Measurements from ENCODE around the gene NRXN3. TPM values are rescaled to one million over a fixed set of nuclear protein-coding genes. Genes with fewer than 3 reads are reported as not detected.

The NRXN3 gene
- total and polyA plus RNA-seq, 2 donors (not counting 1 experiment from before 2014, with no cell fraction given) = not detected

DNA sequence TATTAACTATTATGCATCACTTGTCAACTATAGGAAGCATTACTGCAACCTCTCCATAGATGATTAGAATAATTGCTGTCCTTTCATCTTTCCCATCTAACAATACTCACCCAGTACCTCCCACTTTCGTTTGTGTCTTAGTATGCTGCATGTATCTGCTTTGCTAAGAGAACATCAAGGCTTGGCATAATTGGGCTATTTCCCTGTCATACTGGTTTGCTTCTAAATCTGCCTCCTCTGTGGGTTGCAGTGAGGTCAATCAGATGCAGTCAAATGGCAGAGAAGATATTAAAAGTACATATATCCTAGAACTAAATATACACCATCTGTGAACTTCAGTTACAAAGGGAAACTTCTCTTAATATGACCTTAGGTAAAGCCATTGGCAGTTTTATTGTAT lies 1330.3 kb downstream of the NRXN3 start:
- H3K27ac ChIP-seq (ENCODE audit: low read length in 2 of 2) = no peak overlapping the region
- POLR2A ChIA-PET = no interaction called here
- H3K27me3 Mint-ChIP-seq = no peaks in the 10 kb centered on the region
- H3K4me2 ChIP-seq (replicated peaks; ENCODE audit: low read depth, low read length, poor library complexity, severe bottlenecking) = no peak overlapping the region
- no peaks in the 10 kb centered on the region for H3K4me1 ChIP-seq (ENCODE audit: control insufficient read depth in 2 of 2, insufficient read depth in 2 of 2, low read length in 2 of 2)
- H3K4me1 Mint-ChIP-seq = no peaks in the 10 kb centered on the region
- H3K36me3 ChIP-seq (replicated peaks in 1 of 2; ENCODE audit: control extremely low read depth in 1 of 2, control insufficient read depth in 1 of 2, extremely low read depth in 1 of 2, insufficient read depth in 2 of 2, low read length in 1 of 2) = no peaks in the 10 kb centered on the region
- H4K20me1 ChIP-seq (ENCODE audit: control insufficient read depth, insufficient read depth, low read length, poor library complexity, severe bottlenecking) = no peaks in the 10 kb centered on the region
- no peak overlapping the region for H2AFZ ChIP-seq (ENCODE audit: insufficient read depth, low read depth, low read length, poor library complexity, severe bottlenecking)
- H3K27ac Mint-ChIP-seq = no peak overlapping the region
- TF ChIP-seq, protein P1, sequence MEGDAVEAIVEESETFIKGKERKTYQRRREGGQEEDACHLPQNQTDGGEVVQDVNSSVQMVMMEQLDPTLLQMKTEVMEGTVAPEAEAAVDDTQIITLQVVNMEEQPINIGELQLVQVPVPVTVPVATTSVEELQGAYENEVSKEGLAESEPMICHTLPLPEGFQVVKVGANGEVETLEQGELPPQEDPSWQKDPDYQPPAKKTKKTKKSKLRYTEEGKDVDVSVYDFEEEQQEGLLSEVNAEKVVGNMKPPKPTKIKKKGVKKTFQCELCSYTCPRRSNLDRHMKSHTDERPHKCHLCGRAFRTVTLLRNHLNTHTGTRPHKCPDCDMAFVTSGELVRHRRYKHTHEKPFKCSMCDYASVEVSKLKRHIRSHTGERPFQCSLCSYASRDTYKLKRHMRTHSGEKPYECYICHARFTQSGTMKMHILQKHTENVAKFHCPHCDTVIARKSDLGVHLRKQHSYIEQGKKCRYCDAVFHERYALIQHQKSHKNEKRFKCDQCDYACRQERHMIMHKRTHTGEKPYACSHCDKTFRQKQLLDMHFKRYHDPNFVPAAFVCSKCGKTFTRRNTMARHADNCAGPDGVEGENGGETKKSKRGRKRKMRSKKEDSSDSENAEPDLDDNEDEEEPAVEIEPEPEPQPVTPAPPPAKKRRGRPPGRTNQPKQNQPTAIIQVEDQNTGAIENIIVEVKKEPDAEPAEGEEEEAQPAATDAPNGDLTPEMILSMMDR (IDR thresholded peaks at IDR 0.05) = no peak
- no peak for TF ChIP-seq EZH2 (IDR thresholded peaks at IDR 0.05; ENCODE audit: borderline replicate concordance, insufficient read depth, low read depth, low read length, poor library complexity, severe bottlenecking)
- H3K4me3 ChIP-seq (ENCODE audit: control extremely low read depth in 1 of 5, extremely low read depth in 1 of 5, insufficient read depth in 1 of 5, low read depth in 2 of 5, low read length in 4 of 5) = no peak overlapping the region
- no peaks in the 10 kb centered on the region for H3K79me2 ChIP-seq (ENCODE audit: control insufficient read depth, insufficient read depth, low read length)
- intact Hi-C loops (cut with micrococcal nuclease) = no loop called here
- H3K9me3 Mint-ChIP-seq (ENCODE audit: insufficient read depth) = peaks cover 4% of the 10 kb centered on the region
- ATAC-seq (ENCODE audit: low read depth) = no peak
- no peak overlapping the region for H3K9ac ChIP-seq (ENCODE audit: low read length)
- no CpG with 5 or more reads among the region's 1 CpG for WGBS (ENCODE audit: insufficient coverage)
- H3K4me3 Mint-ChIP-seq = no peak overlapping the region
- CTCF ChIA-PET = no interaction called here
- DNase-seq = no peak
- no peaks in the 10 kb centered on the region for H3K27me3 ChIP-seq (replicated peaks in 1 of 4; ENCODE audit: control extremely low read depth in 1 of 4, control insufficient read depth in 3 of 4, insufficient read depth in 4 of 4, low read length in 3 of 4)
- no peaks in the 10 kb centered on the region for H3K9me3 ChIP-seq (ENCODE audit: control extremely low read depth in 1 of 3, control insufficient read depth in 2 of 3, insufficient read depth in 1 of 3, low read length in 2 of 3)

- H3K4me3 ChIP-seq (ENCODE audit: control extremely low read depth in 1 of 5, extremely low read depth in 1 of 5, insufficient read depth in 1 of 5, low read depth in 2 of 5, low read length in 4 of 5) = no peak overlapping the region
- Mint-ChIP-seq H3K9me3 (ENCODE audit: insufficient read depth) (no peaks in the 10 kb centered on the region), H3K27me3 (no peaks in the 10 kb centered on the region), H3K4me3 (no peak overlapping the region), H3K27ac (no peak overlapping the region), H3K4me1 (no peaks in the 10 kb centered on the region)
- CTCF ChIA-PET = interaction anchor here (0.5 kb wide), 1 partner anchor 1200 kb away, joined by 3 read pairs; no protein-coding TSS in a partner anchor
- no peak overlapping the region for H2AFZ ChIP-seq (ENCODE audit: insufficient read depth, low read depth, low read length, poor library complexity, severe bottlenecking)
- H3K27ac ChIP-seq (ENCODE audit: low read length in 2 of 2) = no peak overlapping the region
- intact Hi-C loops (cut with micrococcal nuclease) = no loop called here
- 60% methylated on average over 1 of the region's 3 CpGs for WGBS (ENCODE audit: insufficient coverage)
- DNase-seq (no peak), ATAC-seq (ENCODE audit: low read depth) (no peak)
- H3K4me2 ChIP-seq (replicated peaks; ENCODE audit: low read depth, low read length, poor library complexity, severe bottlenecking) = no peak overlapping the region
- POLR2A ChIA-PET = no interaction called here
- H3K9ac ChIP-seq (ENCODE audit: low read length) = no peak overlapping the region
- no peaks in the 10 kb centered on the region for H4K20me1 ChIP-seq (ENCODE audit: control insufficient read depth, insufficient read depth, low read length, poor library complexity, severe bottlenecking)
- no peaks in the 10 kb centered on the region for H3K36me3 ChIP-seq (replicated peaks in 1 of 2; ENCODE audit: control extremely low read depth in 1 of 2, control insufficient read depth in 1 of 2, extremely low read depth in 1 of 2, insufficient read depth in 2 of 2, low read length in 1 of 2)
- H3K9me3 ChIP-seq (ENCODE audit: control extremely low read depth in 1 of 3, control insufficient read depth in 2 of 3, insufficient read depth in 1 of 3, low read length in 2 of 3) = no peaks in the 10 kb centered on the region
- H3K27me3 ChIP-seq (replicated peaks in 1 of 4; ENCODE audit: control extremely low read depth in 1 of 4, control insufficient read depth in 3 of 4, insufficient read depth in 4 of 4, low read length in 3 of 4) = no peaks in the 10 kb centered on the region
- H3K4me1 ChIP-seq (ENCODE audit: control insufficient read depth in 2 of 2, insufficient read depth in 2 of 2, low read length in 2 of 2) = no peaks in the 10 kb centered on the region
- no peaks in the 10 kb centered on the region for H3K79me2 ChIP-seq (ENCODE audit: control insufficient read depth, insufficient read depth, low read length)
- no peak for TF ChIP-seq EZH2 (IDR thresholded peaks at IDR 0.05; ENCODE audit: borderline replicate concordance, insufficient read depth, low read depth, low read length, poor library complexity, severe bottlenecking)
- TF ChIP-seq, protein P1 (IDR thresholded peaks at IDR 0.05) = no peak
These were observed 1332.1 kb downstream of the NRXN3 start for GRCh38 chr14:79502136-79502750.
